HG03469 (cell line): ENCODE results near the gene APOA1.

Experiments
- ATAC-seq: cut with Tn5 transposase; IDR thresholded peaks from one replicate; pipeline ENCODE4 v1.9.1; 2021; ENCODE audit warnings: mild to moderate bottlenecking, moderate library complexity, moderate number of reproducible peaks; ENCODE audit not compliant: unreplicated experiment

APOA1 gene

DNA sequence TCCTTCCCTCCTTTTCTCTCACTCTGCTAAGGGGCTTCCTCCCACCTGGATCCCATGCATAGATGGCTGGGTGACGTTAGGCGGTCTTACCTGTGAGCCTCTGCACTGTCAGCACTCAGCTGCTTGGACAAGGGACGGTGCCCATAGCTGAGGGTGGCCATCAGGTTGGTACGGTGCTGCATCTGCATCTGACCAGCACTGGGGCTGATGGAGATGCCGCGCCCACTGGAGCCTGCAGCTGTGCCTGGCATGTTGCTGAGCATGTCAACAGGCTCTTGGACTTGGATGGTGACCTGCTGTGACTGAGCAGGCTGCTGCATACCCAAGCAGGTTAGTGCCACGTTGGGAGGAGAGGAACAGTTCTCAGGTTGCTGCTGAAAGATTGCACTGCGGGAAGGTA lies 21.8 kb upstream of the APOA1 start:
- no peak for ATAC-seq

DNA sequence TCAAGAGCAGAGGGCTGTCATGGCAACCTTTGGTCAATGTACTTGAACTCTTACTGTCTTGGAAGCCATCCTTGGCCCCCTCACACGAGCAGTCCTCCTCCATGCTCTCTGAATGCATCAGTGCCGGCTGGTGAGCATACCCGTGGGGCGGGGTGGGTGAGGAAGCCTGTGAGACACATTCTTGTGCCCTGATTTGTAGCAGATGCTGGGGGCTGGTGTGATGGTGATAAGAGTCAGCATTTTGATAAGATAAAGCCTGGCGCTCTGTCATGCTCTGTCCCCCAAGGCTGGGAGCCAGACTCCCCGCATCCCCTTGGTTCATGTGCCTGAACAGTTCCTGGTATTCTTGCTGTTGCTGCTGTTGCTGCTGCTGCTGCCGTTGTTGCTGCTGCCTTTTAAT lies 20.5 kb upstream of the APOA1 start:
- no peak for ATAC-seq

DNA sequence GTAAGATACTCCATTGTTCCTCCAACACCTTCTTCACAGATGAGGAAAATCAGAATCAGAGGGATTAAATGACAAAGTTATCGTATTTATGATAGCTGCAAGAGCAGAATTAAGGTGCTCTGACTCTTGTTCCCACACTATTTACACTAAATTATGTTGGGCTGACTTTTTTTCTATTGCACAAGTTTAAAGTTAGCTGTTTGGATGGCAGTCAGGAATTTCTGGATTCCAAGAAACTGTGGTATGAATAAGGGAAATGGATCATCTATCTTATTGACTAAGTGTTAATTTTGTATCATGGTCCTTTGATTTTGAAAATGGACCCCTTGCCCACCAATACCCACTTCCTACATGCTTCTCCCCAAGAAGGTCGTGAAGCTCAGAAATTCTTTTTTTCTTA lies 19.9 kb upstream of the APOA1 start:
- no peak for ATAC-seq

DNA sequence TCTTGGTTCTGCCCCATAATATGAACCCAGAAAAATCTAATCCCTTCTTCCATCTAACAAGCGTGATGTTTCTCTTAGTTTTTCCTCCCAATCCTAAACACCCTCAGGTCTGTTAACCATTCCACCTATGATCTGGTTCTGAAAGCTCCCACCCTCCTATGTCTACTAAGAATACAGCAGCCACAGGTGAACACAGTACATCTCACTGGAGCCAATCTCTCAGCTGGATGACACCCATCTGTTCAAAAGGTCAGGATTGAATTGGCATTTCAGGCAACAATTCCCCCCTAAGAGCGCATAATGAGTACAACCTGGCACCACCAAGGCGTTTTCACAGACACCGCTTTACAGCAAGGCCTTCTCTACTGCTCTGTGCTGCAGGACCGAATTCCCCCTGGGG lies 19.0 kb upstream of the APOA1 start:
- ATAC-seq, result no peak

DNA sequence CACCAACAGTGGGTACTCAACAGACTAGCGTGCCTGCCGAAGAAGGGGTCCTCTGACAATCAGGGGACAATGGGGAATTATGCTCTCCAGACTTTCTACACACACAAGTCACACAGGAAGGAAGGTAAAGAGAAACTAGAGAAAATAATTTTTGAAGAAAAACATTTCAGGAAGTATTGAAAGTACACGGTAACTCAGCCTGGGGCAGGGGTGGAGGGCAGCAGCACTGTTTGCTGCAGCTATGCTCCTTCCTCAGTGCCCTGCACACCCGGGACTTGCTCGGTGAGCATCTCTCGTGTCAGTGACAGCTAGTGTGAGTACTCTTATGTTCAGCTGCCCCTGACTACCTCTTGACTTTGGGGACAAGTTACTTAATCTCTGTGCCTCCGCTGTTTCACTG lies 18.0 kb upstream of the APOA1 start:
- no peak for ATAC-seq

DNA sequence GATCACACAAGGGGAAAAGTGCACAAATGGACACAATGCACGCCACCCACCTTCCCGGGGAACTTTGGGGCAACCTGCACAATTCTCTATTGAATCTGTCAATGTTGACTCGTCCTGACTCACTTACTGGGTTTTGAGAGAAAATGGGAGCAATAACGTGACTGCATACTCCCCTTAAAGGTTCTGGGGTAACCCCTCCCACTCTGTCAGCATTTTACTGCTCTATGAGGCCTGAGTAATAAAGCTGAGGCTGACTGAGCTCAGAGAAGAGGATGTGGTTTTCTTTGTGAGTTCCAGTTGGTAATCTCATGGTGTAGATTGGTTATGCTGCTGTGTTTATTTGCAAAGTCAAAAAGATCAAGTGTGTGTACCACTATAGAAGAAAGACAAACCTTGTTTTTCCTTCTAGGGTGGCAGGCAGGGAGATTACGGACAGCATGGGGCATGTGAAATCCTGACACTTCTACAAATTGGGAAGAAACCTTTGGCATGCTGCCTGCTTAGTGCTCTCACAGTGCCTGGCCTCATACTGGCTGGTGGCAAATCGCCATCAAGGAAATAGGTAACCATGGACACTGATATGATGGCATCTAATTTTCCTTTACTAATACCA lies 16.1 kb upstream of the APOA1 start:
- peak; percentile 88 for ATAC-seq

DNA sequence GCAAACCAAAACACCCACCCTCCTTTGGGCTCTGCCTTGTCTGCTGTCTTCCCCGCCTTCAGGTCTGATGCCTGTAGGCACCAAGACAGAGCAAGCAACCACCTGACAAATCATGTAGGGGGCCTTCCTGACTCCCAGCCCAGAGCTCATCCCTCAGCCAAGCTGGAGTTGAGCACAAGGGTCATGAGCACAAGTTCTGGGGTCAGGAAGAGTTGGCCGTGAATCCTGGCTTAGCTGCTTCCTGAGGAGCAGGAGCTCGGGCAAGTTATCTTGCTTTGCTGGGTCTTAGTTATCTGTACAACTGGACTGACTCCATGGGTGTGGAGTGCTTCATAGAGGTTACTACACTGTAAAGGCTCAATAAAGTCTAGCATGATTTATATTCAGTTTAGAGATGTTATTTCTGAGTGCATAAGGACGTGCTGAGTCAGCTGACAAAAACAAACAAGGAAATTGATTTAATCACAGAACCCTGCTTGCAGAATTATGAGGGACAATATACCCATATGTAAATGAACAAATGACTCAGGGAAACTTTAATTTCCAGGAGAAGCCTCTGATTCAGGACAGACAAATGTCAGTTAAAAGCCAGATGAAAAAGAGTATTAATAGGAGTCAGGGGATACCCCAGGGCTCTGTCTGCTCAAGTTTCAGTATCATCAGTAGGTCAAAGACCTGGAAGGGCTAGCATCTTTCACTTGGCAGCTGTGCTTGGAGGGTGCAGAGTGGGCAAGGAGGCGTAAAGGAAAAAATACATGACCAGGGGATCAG lies 15.0 kb upstream of the APOA1 start:
- no peak for ATAC-seq

DNA sequence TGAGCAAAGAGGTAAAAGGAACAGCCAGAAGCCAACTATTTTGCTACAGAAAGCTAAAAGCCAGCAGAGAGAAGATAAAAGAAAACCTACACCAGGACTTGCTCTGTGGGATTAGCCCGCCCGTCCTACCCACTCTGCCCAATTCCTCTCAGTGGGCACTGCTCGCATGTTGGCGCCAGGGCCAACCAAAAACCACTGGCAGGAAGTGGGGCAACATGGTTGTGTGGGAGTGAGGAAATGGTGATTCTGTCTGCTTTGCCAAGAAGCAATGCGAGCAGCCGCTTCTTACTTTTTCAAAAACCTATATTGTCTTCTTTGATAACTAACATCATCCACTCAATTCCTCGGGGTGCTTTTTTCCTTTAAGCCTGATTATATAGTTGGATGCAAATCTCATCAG lies 14.2 kb upstream of the APOA1 start:
- no peak for ATAC-seq

DNA sequence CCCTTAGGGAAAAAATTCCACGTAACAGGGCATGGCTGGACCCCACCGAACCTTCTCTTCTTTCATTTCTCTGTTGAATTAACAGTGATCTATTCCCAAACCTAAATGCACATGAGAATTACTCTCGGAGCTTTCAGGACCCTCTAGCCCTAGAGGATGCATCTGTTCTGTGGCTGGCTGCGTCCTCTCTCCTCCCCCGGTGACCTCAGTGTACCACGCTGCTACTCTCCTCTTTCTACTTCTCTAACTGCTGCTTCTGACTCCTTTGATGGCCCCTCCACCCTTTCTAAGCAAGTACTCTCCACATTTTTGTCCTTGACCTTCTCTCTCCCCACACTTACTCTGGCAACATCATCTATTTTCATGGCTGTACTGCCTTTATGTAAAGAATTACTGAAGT lies 12.1 kb upstream of the APOA1 start:
- no peak for ATAC-seq

DNA sequence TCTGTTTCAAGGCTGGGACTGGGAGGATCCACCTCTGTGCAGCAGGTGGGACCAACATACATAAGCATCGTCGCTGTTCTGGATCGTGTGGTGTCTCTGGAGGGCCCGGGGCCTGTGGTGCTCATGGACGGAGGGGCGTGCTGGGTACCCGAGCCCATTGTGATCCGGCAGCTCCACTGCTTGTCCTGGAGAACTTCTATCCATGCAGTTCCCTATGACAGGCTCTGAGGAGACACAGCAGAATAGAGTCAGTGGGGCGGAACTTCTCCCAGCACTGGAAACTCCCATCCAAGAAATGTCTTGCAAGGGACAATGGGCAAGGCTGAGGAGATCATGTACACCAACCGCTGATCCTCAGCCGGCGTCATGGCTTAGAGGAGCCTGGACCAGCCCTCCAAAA lies 11.6 kb upstream of the APOA1 start:
- ATAC-seq, result no peak

DNA sequence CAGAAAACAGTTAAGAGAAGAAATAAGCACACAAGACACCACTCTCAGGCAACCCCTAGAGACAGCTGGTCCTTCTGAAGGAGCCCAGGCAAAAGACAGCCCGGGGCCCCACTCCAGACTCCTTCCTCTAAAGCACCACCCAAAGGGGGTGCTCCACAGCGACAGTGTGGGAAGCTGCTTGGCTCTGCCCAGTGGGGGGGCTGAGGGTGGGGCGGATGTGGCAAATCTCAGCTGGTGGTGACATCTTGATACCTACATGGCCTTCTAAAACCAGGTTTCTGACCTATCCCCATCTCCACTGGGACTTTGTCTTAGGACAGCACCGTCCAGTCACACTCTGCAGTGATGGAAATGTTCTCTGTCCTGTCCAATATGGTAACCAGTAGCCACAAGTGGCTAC lies 10.2 kb upstream of the APOA1 start:
- ATAC-seq, result no peak

DNA sequence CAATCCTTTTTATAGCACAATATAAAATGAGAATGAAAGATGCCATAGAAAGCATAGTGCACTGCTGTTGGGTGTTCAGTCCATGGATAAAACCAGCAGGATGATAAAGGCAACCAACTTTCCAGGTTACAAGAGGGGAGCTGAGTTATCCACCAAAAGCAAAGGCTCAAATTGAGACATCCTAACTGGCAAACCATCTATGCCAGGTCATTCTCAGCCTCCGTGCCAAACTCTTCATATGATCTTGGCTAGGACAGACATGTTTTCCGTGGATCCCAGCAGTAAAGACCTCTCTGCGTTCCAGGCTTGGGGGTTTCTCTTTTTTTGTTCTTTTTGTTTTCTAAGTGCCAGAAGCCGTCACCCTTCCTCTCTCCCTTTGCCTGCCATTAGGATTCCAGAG lies 7.3 kb upstream of the APOA1 start:
- no peak for ATAC-seq

DNA sequence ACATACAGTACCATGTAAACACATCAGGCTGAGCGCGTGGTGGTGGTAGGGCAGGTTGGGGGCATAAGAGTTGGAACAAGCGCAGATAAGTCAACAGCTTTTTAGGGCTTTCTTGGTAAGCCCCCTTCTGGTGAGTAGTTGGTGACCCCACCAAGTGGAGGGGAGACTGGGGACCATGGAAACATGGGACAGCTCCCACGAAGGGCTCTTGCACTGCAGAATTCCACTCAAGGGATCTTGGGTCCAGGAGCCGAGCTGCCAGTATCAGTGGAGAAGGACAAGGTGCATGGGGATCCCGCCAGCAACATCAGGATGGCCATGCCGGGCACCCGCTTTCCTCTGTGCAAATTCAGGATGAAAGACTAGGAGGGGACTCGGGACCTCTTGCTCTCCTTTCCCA lies 6.2 kb upstream of the APOA1 start:
- no peak for ATAC-seq

DNA sequence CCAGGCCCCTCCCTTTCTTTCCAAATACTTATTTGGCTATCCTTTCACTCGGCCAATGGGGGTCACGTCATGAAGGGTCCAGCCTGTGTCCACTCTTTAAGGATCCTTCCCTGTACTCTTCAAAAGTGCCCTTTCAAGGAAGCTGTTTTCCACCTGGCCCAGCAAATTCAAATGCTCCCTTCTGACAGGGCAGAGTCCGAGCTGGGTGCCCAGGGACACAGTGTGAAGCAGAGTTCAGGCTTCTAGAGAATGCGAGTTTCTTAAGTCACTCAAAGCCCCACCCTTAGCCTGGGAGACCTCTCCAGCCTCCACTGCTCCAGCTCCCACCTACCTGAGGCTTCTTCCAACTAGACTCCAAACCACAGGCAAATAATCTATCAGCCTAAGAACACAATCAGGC lies 5.5 kb upstream of the APOA1 start:
- ATAC-seq, result no peak

DNA sequence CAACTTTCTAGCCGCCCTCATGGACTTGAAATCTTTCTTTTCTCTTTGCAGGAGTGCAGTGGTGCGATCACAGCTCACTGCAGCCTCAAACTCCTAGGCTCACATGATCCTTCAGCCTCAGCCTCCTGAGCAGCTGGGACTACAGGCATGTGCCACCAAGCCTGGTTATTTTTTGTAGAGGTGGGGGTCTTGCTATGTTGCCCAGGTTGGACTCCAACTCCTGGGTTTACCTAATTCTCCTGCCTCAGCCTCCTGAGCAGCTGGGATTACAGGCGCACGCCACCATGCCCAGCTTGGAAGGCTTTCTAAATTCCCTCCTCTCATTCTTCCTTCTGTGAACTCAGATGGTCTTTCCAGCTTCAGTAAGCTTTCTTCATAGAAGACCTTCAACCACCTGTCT lies 4.7 kb upstream of the APOA1 start:
- no peak for ATAC-seq

DNA sequence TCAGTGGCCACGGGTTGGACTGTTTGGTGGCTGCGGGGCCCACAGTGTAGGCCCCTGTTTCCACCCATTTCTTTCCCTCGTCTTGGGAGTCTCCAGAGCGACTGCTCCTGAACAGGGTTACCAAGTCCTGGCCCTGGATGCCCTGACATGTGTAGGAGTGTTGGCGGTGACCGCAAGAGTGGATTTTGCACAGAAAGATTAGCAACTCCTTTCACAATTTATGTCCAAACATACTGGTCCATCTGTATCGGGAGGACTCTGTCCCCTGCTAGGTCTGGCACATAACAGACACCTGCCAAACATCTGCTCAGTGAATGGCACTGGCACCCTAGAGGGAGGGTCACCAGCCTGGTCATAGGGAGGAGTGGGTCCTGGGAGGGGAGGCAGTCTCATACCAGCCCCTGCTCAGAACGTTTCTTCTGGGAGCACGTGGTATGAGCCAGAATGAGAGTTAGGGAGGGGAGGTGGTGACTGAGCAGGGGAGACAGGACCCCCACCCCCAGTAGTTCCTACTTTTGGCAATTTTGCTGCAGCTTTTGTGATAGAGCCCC lies 3.4 kb upstream of the APOA1 start:
- ATAC-seq, result no peak

DNA sequence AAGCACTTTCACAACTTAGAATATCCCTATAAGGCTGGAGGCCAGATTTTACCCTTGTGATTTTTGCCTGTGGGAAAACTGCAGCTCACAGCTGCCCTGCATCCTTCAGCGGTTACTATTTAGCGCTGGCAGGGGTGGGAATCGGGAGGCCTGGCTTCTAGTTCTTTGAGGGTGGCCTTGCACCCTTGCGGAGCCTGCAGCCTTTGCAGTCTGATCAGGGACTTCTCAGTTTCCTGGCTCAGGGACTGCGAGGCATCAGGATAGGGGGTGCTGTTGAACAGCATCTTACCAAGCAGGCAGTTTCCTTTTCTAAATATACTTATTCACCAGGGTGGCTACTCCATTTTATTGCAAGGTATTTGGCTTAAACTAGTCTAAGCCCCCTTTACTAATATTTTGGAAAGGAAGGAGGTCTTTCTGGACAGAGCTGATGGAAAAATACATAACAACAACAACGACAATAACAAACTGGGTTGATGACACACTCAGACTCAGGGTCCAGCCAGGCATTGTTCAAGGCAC lies 2.9 kb upstream of the APOA1 start:
- no peak for ATAC-seq

DNA sequence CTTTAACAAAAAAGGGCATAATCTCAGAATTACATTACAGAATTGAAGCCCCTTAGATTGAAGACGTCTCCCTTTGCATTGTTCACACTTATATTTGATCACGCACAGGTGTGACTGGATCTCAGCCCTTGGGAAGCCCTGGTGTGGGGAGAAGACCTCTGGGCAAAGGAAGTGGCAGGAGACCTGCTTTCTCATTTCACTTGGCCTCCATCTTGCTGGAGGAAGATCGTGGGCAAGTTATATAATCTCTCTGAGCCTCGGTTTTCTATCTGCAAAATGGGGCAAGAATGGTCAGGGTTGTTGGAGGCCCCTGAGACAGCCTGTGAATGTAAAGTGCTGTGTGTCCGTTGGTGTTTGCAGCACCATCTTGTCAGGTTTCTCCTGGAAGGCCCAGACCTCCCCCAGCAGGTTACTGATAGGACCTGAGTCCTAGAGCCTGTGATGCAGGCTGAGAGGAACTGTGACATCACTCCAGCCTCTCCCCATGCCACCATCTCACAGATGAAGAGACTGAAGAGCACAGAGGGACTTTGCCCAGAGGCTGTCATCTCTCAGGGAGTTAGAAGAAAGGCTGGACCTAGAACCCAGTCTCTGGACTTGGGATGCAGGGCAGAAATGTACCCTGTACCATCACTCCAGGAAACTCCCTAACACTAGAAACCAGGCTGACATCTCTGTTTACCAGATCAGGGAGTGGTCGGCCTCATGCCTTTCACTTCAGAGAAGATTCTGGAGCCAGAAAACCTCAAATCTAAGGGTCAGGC lies 1.1 kb upstream of the APOA1 start:
- ATAC-seq, result no peak

DNA sequence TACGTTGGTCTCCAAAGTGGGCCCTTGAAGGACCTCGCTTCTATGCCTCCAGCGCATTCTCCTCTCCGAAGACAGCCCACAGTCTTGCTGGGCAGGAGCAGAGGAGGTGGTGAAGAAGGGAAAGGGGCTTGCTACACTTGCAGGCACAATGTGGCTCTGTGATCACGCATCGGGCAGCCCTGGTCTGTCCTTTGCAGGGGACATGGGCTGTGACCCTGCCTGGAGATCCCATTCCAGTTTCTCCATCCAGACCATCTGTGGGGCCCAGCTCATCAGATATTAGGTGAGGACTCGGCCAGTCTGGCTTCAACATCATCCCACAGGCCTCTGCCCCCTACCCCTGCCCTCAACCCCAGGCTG lies 810 bp downstream of the APOA1 start:
- no peak for ATAC-seq

DNA sequence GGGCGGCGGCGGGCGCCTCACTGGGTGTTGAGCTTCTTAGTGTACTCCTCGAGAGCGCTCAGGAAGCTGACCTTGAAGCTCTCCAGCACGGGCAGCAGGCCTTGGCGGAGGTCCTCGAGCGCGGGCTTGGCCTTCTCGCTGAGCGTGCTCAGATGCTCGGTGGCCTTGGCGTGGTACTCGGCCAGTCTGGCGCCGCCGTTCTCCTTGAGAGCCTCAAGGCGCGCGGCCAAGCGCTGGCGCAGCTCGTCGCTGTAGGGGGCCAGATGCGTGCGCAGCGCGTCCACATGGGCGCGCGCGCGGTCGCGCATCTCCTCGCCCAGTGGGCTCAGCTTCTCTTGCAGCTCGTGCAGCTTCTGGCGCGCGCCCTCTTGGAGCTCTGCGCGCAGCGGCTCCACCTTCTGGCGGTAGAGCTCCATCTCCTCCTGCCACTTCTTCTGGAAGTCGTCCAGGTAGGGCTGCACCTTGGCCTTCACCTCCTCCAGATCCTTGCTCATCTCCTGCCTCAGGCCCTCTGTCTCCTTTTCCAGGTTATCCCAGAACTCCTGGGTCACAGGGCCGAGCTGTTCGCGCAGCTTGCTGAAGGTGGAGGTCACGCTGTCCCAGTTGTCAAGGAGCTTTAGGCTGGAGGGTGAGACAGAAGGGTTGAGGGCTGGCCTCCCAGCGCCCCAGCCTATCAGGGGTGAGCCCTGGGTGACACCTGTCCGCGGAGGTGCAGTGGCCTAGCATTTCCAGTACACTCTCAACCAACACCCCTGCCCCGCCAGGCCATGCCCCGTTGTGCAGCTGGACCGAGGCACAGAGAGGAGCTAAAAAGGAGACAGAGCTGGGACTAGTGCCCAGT lies 1.4 kb downstream of the APOA1 start:
- peak; percentile 61 for ATAC-seq
